Measurements from ENCODE around the gene CCDC170.
"Not testable (repeated sequence)": the region's sequence is repeated elsewhere in the genome, so short reads cannot be mapped to it uniquely, and the experiment has no call there.

CCDC170 gene, protein sequence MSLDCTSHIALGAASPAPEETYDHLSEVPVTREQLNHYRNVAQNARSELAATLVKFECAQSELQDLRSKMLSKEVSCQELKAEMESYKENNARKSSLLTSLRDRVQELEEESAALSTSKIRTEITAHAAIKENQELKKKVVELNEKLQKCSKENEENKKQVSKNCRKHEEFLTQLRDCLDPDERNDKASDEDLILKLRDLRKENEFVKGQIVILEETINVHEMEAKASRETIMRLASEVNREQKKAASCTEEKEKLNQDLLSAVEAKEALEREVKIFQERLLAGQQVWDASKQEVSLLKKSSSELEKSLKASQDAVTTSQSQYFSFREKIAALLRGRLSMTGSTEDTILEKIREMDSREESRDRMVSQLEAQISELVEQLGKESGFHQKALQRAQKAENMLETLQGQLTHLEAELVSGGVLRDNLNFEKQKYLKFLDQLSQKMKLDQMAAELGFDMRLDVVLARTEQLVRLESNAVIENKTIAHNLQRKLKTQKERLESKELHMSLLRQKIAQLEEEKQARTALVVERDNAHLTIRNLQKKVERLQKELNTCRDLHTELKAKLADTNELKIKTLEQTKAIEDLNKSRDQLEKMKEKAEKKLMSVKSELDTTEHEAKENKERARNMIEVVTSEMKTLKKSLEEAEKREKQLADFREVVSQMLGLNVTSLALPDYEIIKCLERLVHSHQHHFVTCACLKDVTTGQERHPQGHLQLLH

DNA sequence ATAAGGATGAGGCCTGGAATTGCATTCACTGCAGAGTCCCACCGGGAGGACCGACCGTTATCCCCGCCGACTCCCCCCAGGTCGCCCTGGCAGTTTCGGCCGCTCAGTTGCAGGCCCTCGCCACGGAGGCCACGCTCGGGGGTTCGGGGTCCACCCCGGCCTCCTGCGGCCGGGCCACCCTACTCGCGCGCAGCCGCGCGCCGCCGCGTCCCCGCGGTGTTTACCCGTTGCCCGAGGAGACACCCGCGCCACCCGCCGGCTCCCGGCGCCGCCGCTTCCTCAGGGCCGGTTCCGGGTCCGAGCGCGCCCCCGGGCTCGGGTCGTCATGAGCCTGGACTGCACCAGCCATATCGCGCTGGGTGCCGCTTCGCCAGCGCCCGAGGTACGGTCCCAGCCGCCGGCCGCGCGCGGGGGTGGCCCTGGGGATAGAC is at the start of gene CCDC170:
Gene CCDC170 (plus strand): TSS at position 214 of the 431 bp plus-strand sequence. CDS start 112 bp downstream, at position 326.
- DNase-seq (ENCODE audit: low spot score) = no peak

- no peak for DNase-seq (ENCODE audit: low spot score)
Observed at GRCh38 chr6:151445482-151445881, 48.3 kb upstream of the CCDC170 start.

DNA sequence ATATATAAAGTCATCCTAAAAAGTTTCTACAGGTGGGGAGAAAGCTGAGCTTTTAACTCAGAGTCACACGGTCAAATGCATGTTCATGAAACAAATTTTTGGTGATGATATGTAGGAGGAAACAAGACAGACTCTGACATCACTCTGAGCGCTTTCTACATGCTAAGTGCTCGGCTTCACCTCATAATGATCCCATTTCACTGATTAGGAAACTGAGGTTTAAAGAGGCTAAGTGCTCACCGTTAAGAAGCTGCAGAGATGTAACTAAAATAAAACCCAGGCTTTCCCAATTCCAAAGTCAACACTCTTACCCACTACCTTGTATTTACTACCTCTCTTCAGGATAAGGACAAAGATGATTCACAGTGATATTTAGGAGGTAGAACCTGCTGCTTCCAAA is 46.6 kb upstream of the CCDC170 start:
- DNase-seq (ENCODE audit: low spot score) = no peak

DNA sequence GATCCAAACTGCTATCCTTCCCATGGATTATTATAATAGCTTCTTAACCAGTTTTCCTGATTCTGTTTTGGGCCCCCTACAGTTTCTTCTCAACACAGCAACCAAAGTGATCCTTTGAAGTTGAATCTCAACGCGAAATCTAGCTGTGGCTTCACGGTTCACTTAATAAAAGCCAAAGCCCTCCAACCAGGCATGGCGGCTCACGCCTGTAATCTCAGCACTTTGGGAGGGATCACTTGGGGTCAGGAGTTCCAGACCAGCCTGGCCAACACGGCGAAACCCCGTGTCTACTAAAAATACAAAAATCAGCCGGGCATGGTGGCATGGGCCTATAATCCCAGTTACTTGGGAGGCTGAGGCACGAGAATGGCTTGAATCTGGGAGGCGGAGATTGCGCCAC is 45.2 kb upstream of the CCDC170 start:
- no peak for DNase-seq (ENCODE audit: low spot score)

DNA sequence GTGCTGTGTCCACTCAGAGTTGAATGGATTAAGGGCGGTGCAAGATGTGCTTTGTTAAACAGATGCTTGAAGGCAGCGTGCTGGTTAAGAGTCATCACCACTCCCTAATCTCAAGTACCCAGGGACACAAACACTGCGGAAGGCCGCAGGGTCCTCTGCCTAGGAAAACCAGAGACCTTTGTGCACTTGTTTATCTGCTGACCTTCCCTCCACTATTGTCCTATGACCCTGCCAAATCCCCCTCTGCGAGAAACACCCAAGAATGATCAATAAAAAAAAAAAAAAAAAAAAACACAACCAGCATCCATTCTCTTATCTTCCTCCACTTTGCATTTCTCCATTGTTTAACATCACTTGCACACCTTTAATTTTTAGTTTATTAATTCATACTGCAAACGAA is 42.9 kb upstream of the CCDC170 start:
- not testable (repeated sequence) for DNase-seq (ENCODE audit: low spot score)

- DNase-seq (ENCODE audit: low spot score) = no peak
Observed at GRCh38 chr6:151451417-151451949, 42.3 kb upstream of the CCDC170 start.

GRCh38 chr6:151451950-151452749 is 41.7 kb upstream of the CCDC170 start, which contains the start of gene RMND1:
Gene RMND1 (minus strand): TSS chr6:151452126. CDS start chr6:151445811, 6,315 bp downstream.
- peak; percentile 99 for DNase-seq (ENCODE audit: low spot score)

GRCh38 chr6:151452750-151453427 is 40.9 kb upstream of the CCDC170 start:
- DNase-seq (ENCODE audit: low spot score) = no peak

GRCh38 chr6:151455751-151456398 is 37.9 kb upstream of the CCDC170 start:
- DNase-seq (ENCODE audit: low spot score) = not testable (repeated sequence)

DNA sequence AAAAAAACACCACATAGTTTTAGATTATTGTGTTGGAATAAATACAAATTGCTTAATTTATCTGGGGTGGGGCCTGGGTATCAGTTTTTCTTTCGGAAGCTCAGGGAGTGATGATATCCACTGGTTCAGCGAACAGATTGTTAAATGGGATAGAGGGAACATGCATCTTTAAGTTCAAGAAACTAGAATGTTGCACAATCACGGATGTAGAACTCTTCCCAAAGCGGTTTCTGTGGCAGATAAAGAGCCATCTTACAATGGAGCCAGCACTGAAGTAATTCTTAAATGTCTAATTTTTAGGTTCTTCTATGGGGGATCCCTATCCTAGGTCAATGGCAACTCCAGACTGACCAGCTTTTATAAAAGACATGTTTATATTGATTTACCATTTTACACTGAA is 32.1 kb upstream of the CCDC170 start:
- DNase-seq (ENCODE audit: low spot score) = no peak

GRCh38 chr6:151464702-151465101 is 29.1 kb upstream of the CCDC170 start:
- no peak for DNase-seq (ENCODE audit: low spot score)

GRCh38 chr6:151475653-151476523 is 17.9 kb upstream of the CCDC170 start:
- no peak for DNase-seq (ENCODE audit: low spot score)

DNA sequence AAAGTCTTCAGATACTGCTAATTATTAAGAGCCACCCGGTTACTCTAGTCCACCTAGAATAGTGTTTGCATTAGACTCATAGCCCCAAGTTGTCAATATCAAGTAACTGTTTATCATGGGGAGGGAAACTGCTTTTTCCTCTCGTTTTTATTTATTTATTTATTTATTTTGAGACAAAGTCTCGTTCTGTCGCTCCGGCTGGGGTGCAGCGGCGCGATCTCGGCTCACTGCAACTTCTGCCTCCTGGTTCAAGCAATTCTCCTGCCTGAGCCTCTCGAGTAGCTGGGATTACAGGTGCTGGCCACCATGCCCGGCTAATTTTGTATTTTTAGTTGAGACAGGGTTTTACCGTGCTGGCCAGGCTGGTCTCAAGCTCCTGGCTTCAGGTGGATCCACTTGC is 16.1 kb upstream of the CCDC170 start:
- no peak for DNase-seq (ENCODE audit: low spot score)

- no peak for DNase-seq (ENCODE audit: low spot score)
Observed at GRCh38 chr6:151478670-151479069, 15.1 kb upstream of the CCDC170 start.

- no peak for DNase-seq (ENCODE audit: low spot score)
Observed at GRCh38 chr6:151481786-151482185, 12.0 kb upstream of the CCDC170 start.

DNA sequence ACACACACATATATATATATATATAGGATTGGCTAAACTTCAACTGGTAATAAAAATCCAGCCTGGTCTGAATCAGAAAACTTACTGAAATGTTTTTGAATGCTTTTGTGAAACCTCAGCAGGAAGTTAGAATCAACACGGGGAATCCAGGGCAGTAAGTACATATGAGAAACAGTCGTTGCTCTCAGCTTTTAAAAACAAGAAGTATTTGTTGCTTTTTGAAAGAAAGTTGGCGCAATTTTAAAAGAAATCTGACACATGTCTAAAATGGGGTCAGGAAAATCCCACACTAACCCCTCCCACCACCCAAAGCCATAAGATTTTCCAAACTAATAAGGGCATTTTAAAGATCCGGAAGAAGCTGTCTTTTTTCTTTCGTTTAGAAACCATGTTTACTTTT is 11.5 kb upstream of the CCDC170 start:
- DNase-seq (ENCODE audit: low spot score) = no peak

DNA sequence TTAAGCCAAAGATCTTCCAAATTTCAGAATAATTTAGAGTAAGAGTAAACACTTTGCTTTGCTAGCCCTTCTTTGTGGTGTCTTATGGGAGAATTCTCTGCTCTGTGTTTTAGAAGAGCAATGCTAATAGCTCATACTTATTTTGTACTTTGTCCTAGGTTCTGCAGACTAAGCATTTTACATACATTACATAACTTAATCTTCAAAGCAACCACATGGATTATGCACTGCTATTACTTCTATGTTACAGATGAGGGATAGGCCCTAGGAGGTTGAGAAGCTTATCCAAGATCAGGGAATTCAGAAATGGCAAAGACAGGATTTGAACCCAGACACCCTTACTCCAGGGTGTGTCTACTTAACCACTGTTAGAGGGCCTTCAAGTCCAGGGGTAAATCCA is 9.8 kb upstream of the CCDC170 start:
- no peak for DNase-seq (ENCODE audit: low spot score)

DNA sequence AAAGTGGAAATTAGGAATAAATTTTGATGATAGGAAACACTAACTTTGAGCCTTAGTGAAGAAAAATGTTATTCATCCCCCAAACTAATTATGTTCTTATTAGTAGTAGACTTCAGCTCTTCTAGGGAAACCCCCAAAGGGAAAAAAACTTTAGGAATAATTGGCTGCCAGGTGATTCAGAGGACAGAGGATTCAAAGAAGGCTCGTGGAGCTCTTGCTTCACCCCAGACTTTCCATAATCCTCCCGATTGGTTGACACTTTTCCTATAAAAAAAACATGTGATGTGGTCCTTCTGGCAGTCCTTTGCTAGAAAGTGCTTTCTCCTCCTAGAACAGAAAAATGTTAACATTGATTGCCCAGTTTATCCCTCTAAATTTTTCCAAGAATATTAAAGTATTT is 5.6 kb upstream of the CCDC170 start:
- DNase-seq (ENCODE audit: low spot score) = no peak

- DNase-seq (ENCODE audit: low spot score) = no peak
Observed at GRCh38 chr6:151490996-151491395, 2.8 kb upstream of the CCDC170 start.

Measured in kidney capillary endothelial cell (primary cell).